GM19324 (cell line): Measurements from ENCODE around the gene CDCP2.

Experiments used
- ATAC-seq: cut with Tn5 transposase; IDR thresholded peaks from one replicate; pipeline ENCODE4 v1.9.1; 2021; ENCODE audit warnings: mild to moderate bottlenecking, moderate library complexity; ENCODE audit not compliant: unreplicated experiment, low FRiP score

Gene CDCP2

GRCh38 chr1:54152696-54153095 is at the start of gene CDCP2:
Gene CDCP2 (minus strand): TSS chr1:54153000. CDS start chr1:54152922, 78 bp downstream.
- ATAC-seq: no peak

GRCh38 chr1:54200519-54200997 is 47.8 kb upstream of the CDCP2 start:
- peak; percentile 8 for ATAC-seq

- ATAC-seq: peak; percentile 92
Observed at GRCh38 chr1:54199765-54200518, 47.1 kb upstream of the CDCP2 start, which contains the start of the genes CYB5RL and MRPL37. Gene CYB5RL (minus strand): TSS chr1:54200030. CDS start chr1:54195616, 4,414 bp downstream. Gene MRPL37 (plus strand): TSS chr1:54200167. CDS start chr1:54200244, 77 bp downstream.

GRCh38 chr1:54199151-54199764 is 46.5 kb upstream of the CDCP2 start:
- peak; percentile 7 for ATAC-seq

GRCh38 chr1:54193453-54193852 is 40.7 kb upstream of the CDCP2 start:
- ATAC-seq: no peak

GRCh38 chr1:54191525-54191924 is 38.7 kb upstream of the CDCP2 start:
- no peak for ATAC-seq

GRCh38 chr1:54190526-54190925 is 37.7 kb upstream of the CDCP2 start:
- ATAC-seq: no peak

- no peak for ATAC-seq
Observed at GRCh38 chr1:54188291-54188690, 35.5 kb upstream of the CDCP2 start.

GRCh38 chr1:54186056-54186455 is 33.3 kb upstream of the CDCP2 start:
- ATAC-seq: no peak

- ATAC-seq: no peak
Observed at GRCh38 chr1:54180701-54181360, 28.0 kb upstream of the CDCP2 start.

GRCh38 chr1:54178296-54179070 is 25.7 kb upstream of the CDCP2 start:
- no peak for ATAC-seq

- ATAC-seq: no peak
Observed at GRCh38 chr1:54177726-54178125, 24.9 kb upstream of the CDCP2 start.

- ATAC-seq: no peak
Observed at GRCh38 chr1:54176621-54177327, 24.0 kb upstream of the CDCP2 start.

GRCh38 chr1:54174106-54174505 is 21.3 kb upstream of the CDCP2 start:
- ATAC-seq: no peak

- ATAC-seq: no peak
Observed at GRCh38 chr1:54173681-54174080, 20.9 kb upstream of the CDCP2 start.

- no peak for ATAC-seq
Observed at GRCh38 chr1:54172614-54173599, 20.1 kb upstream of the CDCP2 start.

- ATAC-seq: no peak
Observed at GRCh38 chr1:54171606-54172005, 18.8 kb upstream of the CDCP2 start.

- ATAC-seq: no peak
Observed at GRCh38 chr1:54171016-54171415, 18.2 kb upstream of the CDCP2 start.

GRCh38 chr1:54169068-54169467 is 16.3 kb upstream of the CDCP2 start:
- no peak for ATAC-seq
